SK-N-SH (cell line): ENCODE results near the gene KCTD12. TPM values are rescaled to one million over a fixed set of nuclear protein-coding genes. Genes with fewer than 3 reads are reported as not detected.

Experiments used
- CTCF ChIA-PET: fragments of 300-600, 350-600 bp; formaldehyde crosslinking; extraction: SDS; loops from one replicate; lab custom pipeline; 2021; lab: Yijun Ruan, JAX
- POLR2A ChIA-PET: fragments of 350-600 bp; sonication (Branson Sonifier 250); formaldehyde crosslinking; extraction: SDS; loops from one replicate; lab custom pipeline; 2020; ENCODE audit warnings: antibody characterized with exemption, inconsistent platforms; lab: Yijun Ruan, JAX
- DNase-seq: peaks from one replicate; pipeline ENCODE4 v3.0.0; 2012
- H2AFZ ChIP-seq: fragments of 200-600 bp; sonication (generic); 2 replicates; pipeline ENCODE4 v1.8.1; 2016; ENCODE audit warnings: antibody characterized with exemption, mild to moderate bottlenecking, low read depth
- H3F3A ChIP-seq: fragments of 200-600 bp; sonication (generic); replicated peaks from 2 replicates; pipeline ENCODE3; 2016; ENCODE audit warnings: antibody characterized with exemption, mild to moderate bottlenecking; ENCODE audit not compliant: insufficient read depth
- H3K27ac ChIP-seq, 2 experiments: fragments of 200-500 bp in 1 of 2; fragments of 200-600 bp in 1 of 2; sonication (Bioruptor generic) in 1 of 2; sonication (generic), shearing (Covaris generic) in 1 of 2; 2 replicates each; pipeline versions ENCODE4 v1.5.1 to v1.6.1; 2014 to 2016; ENCODE audit warnings: low read depth in 2 of 2, inconsistent platforms in 1 of 2, low read length in 1 of 2, mild to moderate bottlenecking in 1 of 2, mixed read lengths in 1 of 2
- H3K27me3 ChIP-seq: fragments of 200-600 bp; sonication (generic), shearing (Covaris generic); 2 replicates; pipeline ENCODE4 v1.6.1; 2016; ENCODE audit warnings: mixed run types; ENCODE audit not compliant: insufficient read depth
- H3K36me3 ChIP-seq, 2 experiments: fragments of 200-500 bp in 1 of 2; fragments of 200-600 bp in 1 of 2; sonication (Bioruptor generic) in 1 of 2; sonication (generic) in 1 of 2; replicated peaks in 1 of 2; 2 replicates each; pipeline versions ENCODE3 to v1.5.1; 2014 to 2016; ENCODE audit warnings: low read length in 1 of 2, mild to moderate bottlenecking in 1 of 2; ENCODE audit not compliant: insufficient read depth in 2 of 2, control insufficient read depth in 1 of 2
- H3K4me1 ChIP-seq, 2 experiments: fragments of 200-500 bp in 1 of 2; fragments of 200-600 bp in 1 of 2; sonication (Bioruptor generic) in 1 of 2; sonication (generic), shearing (Covaris generic) in 1 of 2; 2 replicates each; pipeline versions ENCODE4 v1.5.1 to v1.6.1; 2014 to 2016; ENCODE audit warnings: low read depth in 1 of 2, low read length in 1 of 2, mixed run types in 1 of 2; ENCODE audit not compliant: insufficient read depth in 2 of 2, control insufficient read depth in 1 of 2
- H3K4me2 ChIP-seq: fragments of 200-600 bp; sonication (generic), shearing (Covaris generic); 2 replicates; pipeline ENCODE4 v1.6.1; 2017; ENCODE audit warnings: mixed run types
- H3K4me3 ChIP-seq, 2 experiments: fragments of 200-500 bp in 1 of 2; fragments of 200-600 bp in 1 of 2; sonication (Bioruptor generic) in 1 of 2; sonication (generic), shearing (Covaris generic) in 1 of 2; 2 replicates each; pipeline versions ENCODE4 v1.5.1 to v1.8.1; 2014 to 2016; ENCODE audit warnings: low read depth in 2 of 2, inconsistent platforms in 1 of 2, low read length in 1 of 2, mild to moderate bottlenecking in 1 of 2, mixed read lengths in 1 of 2, moderate library complexity in 1 of 2
- H3K79me2 ChIP-seq: fragments of 200-600 bp; sonication (generic); 2 replicates; pipeline ENCODE4 v1.8.1; 2017; ENCODE audit warnings: mild to moderate bottlenecking; ENCODE audit not compliant: insufficient read depth
- H3K9ac ChIP-seq: fragments of 200-600 bp; sonication (generic); 2 replicates; pipeline ENCODE4 v1.6.1; 2017; ENCODE audit warnings: mixed run types
- H3K9me2 ChIP-seq: fragments of 200-600 bp; sonication (generic); 2 replicates; pipeline ENCODE4 v1.6.1; 2017; ENCODE audit warnings: mixed run types
- H3K9me3 ChIP-seq: fragments of 200-600 bp; sonication (generic); 2 replicates; pipeline ENCODE4 v1.6.1; 2017; ENCODE audit warnings: mixed run types, mild to moderate bottlenecking, moderate library complexity
- H4K20me1 ChIP-seq: fragments of 200-600 bp; sonication (generic); 2 replicates; pipeline ENCODE4 v1.6.1; 2017; ENCODE audit warnings: mild to moderate bottlenecking, mixed run types; ENCODE audit not compliant: insufficient read depth
- FOSL2 ChIP-seq: IDR thresholded peaks from 2 replicates; pipeline ENCODE4 v1.4.0; 2012; ENCODE audit warnings: low read depth, mild to moderate bottlenecking, moderate library complexity, borderline replicate concordance
- JUND ChIP-seq: IDR thresholded peaks from 2 replicates; pipeline ENCODE4 v1.4.0; 2012
- NFIC ChIP-seq: IDR thresholded peaks from 2 replicates; pipeline ENCODE4 v1.4.0; 2012; ENCODE audit warnings: borderline replicate concordance
- NRF1 ChIP-seq: IDR thresholded peaks from 2 replicates; pipeline ENCODE4 v1.6.1; 2012; ENCODE audit warnings: low read depth, mild to moderate bottlenecking, low read length
- POLR2AphosphoS5 ChIP-seq: IDR thresholded peaks from 2 replicates; pipeline ENCODE4 v1.6.1; 2012; ENCODE audit warnings: low read depth, low read length
- RFX5 ChIP-seq: IDR thresholded peaks from 2 replicates; pipeline ENCODE4 v1.6.1; 2012; ENCODE audit warnings: mild to moderate bottlenecking, improper control_type of control experiment, low read length
- RXRA ChIP-seq: IDR thresholded peaks from 2 replicates; pipeline ENCODE4 v1.4.0; 2012; ENCODE audit warnings: low read depth, mild to moderate bottlenecking, borderline replicate concordance
- SIN3A ChIP-seq: IDR thresholded peaks from 2 replicates; pipeline ENCODE4 v1.6.1; 2012; ENCODE audit warnings: low read depth, mild to moderate bottlenecking, low read length, moderate library complexity, borderline replicate concordance
- SMC3 ChIP-seq: IDR thresholded peaks from 2 replicates; pipeline ENCODE4 v1.6.1; 2012; ENCODE audit warnings: low read depth, low read length, improper control_type of control experiment
- TAF1 ChIP-seq: IDR thresholded peaks from 2 replicates; pipeline ENCODE4 v1.6.1; 2012; ENCODE audit warnings: low read depth, mild to moderate bottlenecking, low read length, moderate library complexity, borderline replicate concordance
- TCF12 ChIP-seq: IDR thresholded peaks from 2 replicates; pipeline ENCODE4 v1.4.0; 2012
- TEAD4 ChIP-seq: IDR thresholded peaks from 2 replicates; pipeline ENCODE4 v1.4.0; 2012; ENCODE audit warnings: mild to moderate bottlenecking, borderline replicate concordance; ENCODE audit not compliant: insufficient read depth
- WGBS: methylation state at CpG from one replicate; pipeline ENCODE4 v1.1.6; 2017; ENCODE audit warnings: low lambda C conversion rate; 5-methylcytosine and 5-hydroxymethylcytosine counted together
- polyA plus RNA-seq, 3 experiments: library from polyadenylated mRNA; depleted of rRNA; stranded (reverse); fragments of >200 nt; gene quantifications; 2 replicates each; pipeline ENCODE4 v1.2.3, GENCODE V29; 2012
- TF ChIP-seq, protein P1 (sequence below): IDR thresholded peaks from 2 replicates; pipeline ENCODE4 v1.6.1; 2012; ENCODE audit warnings: mild to moderate bottlenecking, low read depth, low read length, moderate library complexity
- TF ChIP-seq, protein P2 (sequence below): IDR thresholded peaks from 2 replicates; pipeline ENCODE4 v1.4.0; 2012; ENCODE audit warnings: low read depth
- TF ChIP-seq, protein P3 (sequence below): fragments of 150-350 bp; IDR thresholded peaks from 2 replicates; pipeline ENCODE4 v1.6.1; 2016; ENCODE audit warnings: mild to moderate bottlenecking, low read depth, low read length

Gene KCTD12
- polyA plus RNA-seq, 1 of the 3 experiments (the other 2 are of a cell fraction): 1.0 TPM

DNA sequence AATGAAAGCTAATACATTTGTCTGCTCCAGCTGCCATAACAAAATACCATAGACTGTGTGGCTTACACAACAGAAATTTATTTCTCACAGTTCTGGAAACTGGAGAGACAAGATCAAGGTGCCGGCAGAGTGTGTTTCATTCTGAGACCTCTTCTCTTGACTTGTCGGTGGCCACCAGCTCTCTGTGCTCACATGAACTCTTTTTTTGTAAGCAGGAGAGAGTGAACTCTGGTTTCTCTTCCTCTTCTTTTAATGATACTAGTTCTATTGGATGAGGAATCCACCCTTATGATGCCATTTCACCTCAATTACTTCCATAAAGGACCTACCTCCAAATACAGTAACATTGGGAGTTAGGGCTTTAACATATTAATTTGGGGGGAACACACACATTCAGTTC, 11.7 kb downstream of the KCTD12 start:
- ChIA-PET POLR2A (interaction anchor here (0.5 kb wide), 1 partner anchor 13 kb away, joined by 5 read pairs; no protein-coding TSS in a partner anchor), CTCF (interaction anchor here (0.9 to 3.4 kb wide), 4 partner anchors 10 to 127 kb away, joined by 3 to 14 read pairs (median 5); no protein-coding TSS in a partner anchor)
- H3F3A ChIP-seq: peaks cover 10% of the 10 kb centered on the region
- no peak overlapping the region for H3K4me3 ChIP-seq
- H2AFZ ChIP-seq: no peak overlapping the region
- no peak overlapping the region for H3K9ac ChIP-seq
- H3K4me2 ChIP-seq: no peak overlapping the region
- peaks cover 3 to 5% of the 10 kb centered on the region in 2 experiments; a peak in 2 of 4 replicates for H3K4me1 ChIP-seq
- no peaks in the 10 kb centered on the region for H3K36me3 ChIP-seq
- TF ChIP-seq TCF12: no peak
- no peak for TF ChIP-seq SMC3
- no peak for TF ChIP-seq POLR2AphosphoS5
- TF ChIP-seq NFIC: no peak
- TF ChIP-seq TAF1: no peak
- TF ChIP-seq SIN3A: no peak
- TF ChIP-seq FOSL2: no peak
- no peak for TF ChIP-seq RXRA
- TF ChIP-seq, protein P1, sequence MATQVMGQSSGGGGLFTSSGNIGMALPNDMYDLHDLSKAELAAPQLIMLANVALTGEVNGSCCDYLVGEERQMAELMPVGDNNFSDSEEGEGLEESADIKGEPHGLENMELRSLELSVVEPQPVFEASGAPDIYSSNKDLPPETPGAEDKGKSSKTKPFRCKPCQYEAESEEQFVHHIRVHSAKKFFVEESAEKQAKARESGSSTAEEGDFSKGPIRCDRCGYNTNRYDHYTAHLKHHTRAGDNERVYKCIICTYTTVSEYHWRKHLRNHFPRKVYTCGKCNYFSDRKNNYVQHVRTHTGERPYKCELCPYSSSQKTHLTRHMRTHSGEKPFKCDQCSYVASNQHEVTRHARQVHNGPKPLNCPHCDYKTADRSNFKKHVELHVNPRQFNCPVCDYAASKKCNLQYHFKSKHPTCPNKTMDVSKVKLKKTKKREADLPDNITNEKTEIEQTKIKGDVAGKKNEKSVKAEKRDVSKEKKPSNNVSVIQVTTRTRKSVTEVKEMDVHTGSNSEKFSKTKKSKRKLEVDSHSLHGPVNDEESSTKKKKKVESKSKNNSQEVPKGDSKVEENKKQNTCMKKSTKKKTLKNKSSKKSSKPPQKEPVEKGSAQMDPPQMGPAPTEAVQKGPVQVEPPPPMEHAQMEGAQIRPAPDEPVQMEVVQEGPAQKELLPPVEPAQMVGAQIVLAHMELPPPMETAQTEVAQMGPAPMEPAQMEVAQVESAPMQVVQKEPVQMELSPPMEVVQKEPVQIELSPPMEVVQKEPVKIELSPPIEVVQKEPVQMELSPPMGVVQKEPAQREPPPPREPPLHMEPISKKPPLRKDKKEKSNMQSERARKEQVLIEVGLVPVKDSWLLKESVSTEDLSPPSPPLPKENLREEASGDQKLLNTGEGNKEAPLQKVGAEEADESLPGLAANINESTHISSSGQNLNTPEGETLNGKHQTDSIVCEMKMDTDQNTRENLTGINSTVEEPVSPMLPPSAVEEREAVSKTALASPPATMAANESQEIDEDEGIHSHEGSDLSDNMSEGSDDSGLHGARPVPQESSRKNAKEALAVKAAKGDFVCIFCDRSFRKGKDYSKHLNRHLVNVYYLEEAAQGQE: no peak
- no peak for TF ChIP-seq JUND
- TF ChIP-seq TEAD4: no peak
- TF ChIP-seq RFX5: no peak
- TF ChIP-seq, protein P2, sequence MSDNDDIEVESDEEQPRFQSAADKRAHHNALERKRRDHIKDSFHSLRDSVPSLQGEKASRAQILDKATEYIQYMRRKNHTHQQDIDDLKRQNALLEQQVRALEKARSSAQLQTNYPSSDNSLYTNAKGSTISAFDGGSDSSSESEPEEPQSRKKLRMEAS: no peak
- TF ChIP-seq, protein P3, sequence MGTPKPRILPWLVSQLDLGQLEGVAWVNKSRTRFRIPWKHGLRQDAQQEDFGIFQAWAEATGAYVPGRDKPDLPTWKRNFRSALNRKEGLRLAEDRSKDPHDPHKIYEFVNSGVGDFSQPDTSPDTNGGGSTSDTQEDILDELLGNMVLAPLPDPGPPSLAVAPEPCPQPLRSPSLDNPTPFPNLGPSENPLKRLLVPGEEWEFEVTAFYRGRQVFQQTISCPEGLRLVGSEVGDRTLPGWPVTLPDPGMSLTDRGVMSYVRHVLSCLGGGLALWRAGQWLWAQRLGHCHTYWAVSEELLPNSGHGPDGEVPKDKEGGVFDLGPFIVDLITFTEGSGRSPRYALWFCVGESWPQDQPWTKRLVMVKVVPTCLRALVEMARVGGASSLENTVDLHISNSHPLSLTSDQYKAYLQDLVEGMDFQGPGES: no peak
- no peak for TF ChIP-seq NRF1
- H3K9me2 ChIP-seq: no peaks in the 10 kb centered on the region
- no peaks in the 10 kb centered on the region for H3K27me3 ChIP-seq
- no peaks in the 10 kb centered on the region for H4K20me1 ChIP-seq
- no peaks in the 10 kb centered on the region for H3K9me3 ChIP-seq
- no peak overlapping the region for H3K27ac ChIP-seq
- no peak for DNase-seq
- H3K79me2 ChIP-seq: no peaks in the 10 kb centered on the region
- 93% methylated on average over 2 of the region's 2 CpGs for WGBS
